GM12875 (cell line): ENCODE results near the gene TBCA.

ENCODE experiments used
- H3K4me3 ChIP-seq: one replicate; pipeline ENCODE4 v1.5.1; 2011; ENCODE audit warnings: low read depth, low read length, control low read depth
- TF ChIP-seq, protein P1 (sequence below): IDR thresholded peaks from 2 replicates; pipeline ENCODE4 v1.5.1; 2011; ENCODE audit warnings: low read depth, mild to moderate bottlenecking, control low read depth, inconsistent platforms, low read length, moderate library complexity, borderline replicate concordance; ENCODE audit not compliant: insufficient read depth

Gene TBCA

DNA sequence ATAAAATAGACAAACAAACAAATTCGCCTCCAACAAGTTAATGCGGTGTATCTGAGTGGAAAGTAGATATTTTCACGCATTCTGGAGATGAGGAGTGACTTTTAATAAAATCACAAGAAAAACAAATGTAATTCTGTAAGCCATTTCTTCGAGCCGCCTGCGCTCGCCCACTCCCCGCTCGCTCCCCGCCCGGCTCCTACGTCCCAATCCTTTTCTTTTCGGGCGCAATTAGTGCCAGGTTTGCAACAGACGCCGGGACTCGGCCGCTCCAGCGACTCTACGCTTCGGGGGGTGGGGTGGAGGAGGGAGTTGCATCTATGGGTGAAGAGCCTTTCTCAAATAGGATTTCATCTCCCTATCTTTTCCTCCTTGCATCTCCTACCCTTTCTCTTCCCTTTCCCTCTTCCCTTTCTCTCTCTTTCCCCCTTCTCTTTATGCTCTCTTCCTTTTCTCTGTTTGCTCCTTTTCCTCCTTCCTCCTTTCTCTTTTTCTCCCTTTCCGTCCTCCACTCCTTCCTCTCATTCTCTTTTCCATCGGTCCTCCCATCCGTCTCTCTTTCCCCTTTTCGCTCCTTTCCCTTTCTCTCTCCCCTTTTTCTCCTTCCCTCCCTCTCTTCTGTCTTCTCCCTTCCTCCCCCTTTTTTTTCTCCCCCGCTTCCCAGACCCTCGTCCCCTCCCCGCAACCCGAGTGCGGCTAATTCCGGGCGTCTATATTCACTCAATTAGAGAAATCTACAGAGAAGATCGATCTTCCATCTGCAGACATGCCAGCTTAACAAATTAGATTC is 131.6 kb downstream of the TBCA start:
- H3K4me3 ChIP-seq: peak overlapping the region; percentile 26
- TF ChIP-seq, protein P1, sequence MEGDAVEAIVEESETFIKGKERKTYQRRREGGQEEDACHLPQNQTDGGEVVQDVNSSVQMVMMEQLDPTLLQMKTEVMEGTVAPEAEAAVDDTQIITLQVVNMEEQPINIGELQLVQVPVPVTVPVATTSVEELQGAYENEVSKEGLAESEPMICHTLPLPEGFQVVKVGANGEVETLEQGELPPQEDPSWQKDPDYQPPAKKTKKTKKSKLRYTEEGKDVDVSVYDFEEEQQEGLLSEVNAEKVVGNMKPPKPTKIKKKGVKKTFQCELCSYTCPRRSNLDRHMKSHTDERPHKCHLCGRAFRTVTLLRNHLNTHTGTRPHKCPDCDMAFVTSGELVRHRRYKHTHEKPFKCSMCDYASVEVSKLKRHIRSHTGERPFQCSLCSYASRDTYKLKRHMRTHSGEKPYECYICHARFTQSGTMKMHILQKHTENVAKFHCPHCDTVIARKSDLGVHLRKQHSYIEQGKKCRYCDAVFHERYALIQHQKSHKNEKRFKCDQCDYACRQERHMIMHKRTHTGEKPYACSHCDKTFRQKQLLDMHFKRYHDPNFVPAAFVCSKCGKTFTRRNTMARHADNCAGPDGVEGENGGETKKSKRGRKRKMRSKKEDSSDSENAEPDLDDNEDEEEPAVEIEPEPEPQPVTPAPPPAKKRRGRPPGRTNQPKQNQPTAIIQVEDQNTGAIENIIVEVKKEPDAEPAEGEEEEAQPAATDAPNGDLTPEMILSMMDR: no peak

DNA sequence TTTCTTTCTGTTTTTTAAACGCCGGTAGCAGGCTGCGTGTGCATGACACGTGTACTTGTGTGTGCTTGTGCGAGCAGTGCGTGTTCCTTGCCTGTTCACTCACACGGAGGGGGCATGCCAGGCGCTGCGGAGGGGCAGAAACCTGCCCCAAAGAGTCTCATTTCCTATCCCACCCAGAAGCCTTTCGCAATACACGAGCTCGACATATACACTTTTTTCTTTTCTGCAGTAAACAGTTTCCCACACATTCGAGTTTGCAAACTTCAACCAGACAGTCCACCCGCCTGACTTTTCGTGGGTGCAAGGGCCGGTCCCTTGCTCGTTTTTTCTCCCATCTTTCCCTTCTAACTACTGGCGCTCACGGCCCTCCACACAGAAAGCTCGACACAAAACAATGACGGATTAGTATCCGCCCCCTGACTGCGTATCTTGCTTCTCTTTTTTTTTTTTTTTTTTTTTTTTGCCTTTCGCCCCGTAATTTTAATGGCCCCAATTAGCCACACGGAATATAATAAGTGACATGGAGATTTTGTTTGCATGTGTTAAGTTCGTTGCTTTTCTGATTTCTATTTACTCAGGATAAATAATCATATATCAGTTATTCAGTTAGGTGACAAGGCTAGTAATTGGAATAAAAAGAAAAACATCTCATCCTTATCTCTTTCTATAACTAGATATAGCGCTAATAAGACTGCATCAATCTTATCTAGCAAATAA is 132.3 kb downstream of the TBCA start:
- no peak overlapping the region for H3K4me3 ChIP-seq

DNA sequence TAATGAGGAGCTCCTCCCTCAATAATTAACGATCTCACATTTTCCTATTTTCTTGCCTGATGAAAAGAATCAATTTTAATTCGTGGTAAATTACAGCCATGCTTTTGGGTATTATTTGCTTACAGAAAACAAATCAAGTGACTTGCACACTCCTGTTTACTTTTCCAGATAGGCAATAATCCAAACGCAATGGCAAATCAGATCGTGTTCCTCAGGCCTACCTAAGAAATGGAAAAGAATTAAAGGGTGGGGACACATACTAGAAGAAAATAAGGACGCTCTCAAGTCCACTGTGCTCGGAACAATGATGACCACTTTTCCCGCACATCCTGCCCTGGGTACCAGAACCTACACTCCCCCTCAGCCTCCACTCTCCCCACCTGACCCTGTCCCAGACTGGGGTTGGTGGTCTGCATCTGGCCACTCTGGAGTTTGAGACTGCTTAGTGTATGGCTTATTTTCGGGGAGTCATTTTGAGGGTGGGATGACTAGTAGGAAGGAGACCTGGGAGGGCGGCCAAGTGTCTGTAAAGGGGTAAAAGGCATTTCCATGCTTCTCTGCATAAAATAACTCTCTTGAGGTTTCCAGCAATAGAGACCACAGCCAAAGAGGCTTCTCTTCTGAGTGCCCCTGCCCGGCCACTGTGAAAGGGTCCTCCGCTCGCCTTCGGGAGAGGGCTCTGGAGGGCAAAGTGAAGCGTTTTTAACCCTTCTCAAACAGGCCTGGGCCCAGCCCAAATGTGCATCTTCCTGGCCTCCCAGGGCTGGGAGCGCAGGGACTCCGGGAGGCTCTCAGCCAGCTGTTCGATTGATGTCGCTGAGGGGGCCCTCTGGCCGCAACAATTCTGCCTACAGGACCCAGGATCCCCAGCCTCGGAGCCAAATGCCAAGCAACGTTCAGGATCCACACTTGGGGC is 133.1 kb downstream of the TBCA start:
- no peak overlapping the region for H3K4me3 ChIP-seq
- TF ChIP-seq, protein P1: no peak

More for the DNA sequence above, 132.3 kb downstream of the TBCA start:
- TF ChIP-seq, protein P1: no peak

DNA sequence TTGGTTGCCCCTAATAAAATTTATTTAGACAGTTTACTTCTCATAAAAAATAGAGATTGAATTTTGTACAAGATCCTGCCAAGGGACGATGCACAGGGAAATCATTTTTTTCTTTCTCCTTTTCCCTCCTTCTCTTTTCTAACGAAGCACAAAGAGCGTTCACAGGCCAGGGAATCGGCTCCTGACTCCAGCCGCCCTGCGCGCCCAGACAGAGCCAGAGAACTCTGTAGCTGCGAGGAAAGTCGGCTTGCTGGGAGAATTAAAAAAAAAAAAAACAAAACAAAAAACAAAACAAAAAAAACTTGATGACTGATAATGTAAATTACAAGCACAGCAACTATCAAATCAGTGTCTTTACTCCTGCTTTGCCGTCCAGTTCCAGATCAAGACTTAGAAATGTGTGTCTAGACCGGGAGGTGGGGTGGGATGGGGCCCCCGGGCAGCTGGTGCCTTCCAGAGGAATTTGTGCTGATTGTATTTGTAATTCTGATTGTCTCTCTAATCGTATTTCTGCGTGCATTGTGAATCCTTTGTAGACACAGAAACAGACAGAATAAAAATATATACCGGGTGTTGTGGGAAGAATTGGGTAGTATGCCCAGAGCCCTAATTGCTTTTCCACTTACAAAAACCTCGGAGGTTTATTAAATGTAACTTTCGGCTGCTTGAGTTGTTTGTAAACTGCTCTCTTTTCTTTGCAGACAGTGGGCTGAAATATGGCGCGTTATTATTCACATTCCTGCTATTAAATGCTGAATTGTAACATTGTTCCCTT is 134.0 kb downstream of the TBCA start:
- TF ChIP-seq, protein P1: no peak
- H3K4me3 ChIP-seq: no peak overlapping the region

DNA sequence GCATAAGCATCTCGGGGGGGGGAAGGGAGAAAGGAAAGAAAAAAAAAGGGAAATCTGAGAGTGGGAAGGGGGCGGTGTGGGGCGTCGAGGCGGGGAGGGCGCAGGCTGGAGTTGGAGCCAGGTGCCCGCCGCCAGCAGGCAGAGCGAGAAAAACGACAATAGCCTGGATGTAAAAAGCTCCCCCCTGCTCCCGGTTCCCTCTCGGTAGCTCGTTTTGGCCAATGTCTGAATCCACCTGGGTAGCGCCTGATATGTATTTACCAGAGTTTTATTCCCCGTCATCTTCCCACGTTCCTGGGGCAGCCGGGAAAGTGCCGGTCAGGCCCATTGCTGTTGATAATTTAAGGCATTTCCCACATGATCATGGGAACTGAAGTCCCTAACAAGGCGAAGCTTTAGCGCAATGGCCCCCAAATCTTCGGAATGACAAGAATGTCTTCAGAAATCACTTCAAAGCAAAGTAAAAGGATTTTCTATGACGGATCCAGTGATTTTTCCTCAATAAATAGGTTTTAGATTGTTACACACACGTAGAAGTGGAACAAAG is 134.7 kb downstream of the TBCA start:
- TF ChIP-seq, protein P1: no peak
- no peak overlapping the region for H3K4me3 ChIP-seq
